ENCODE results near the gene ABHD15. TPM values are rescaled to one million over a fixed set of nuclear protein-coding genes. Genes with fewer than 3 reads are reported as not detected.

Gene ABHD15
- total and polyA plus RNA-seq, 9 of the 15 experiments (the other 6 are each of a cell fraction or from before 2014, with no cell fraction given): 0.85 to 4.2 (median 2.1) TPM

DNA sequence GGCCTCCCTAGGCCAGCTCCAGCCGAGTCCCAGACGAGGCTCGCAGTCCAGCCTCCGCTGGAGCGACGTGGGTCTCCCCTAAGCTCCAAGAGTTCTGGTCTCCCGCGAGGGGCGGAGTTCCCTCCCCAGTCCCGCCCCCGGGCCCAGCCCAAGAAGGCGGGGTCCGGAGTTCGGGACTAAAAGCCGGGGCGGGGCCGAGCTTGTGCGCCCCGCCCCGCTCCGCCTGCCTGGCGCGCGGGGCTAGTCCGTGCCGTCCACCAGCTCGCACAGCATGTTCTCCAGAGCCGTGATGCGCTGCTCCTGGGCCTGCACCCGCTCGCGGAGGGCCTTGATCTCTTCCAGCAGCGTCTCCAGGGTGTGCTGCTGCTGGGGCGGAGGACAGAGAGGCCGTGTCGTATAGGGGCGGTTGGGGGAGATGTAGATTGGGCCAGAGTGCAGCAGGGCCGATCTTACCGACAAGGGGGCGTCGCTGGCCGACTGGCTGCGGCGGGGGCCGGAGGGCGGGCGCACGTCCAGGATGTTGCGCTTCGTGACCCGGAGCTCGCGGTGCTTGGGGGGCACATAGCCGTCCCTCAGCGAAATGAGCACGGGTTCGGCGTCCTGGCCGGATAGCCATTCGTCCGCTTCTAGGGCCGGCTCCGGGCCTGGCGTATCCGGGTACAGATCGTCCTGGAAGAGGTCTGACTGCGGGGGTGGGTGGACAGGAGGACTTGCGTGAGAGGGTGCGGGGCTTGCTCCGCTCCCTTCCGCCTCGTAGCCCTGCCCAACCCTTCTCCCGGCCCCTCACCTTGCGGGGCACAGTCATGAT lies 48.9 kb upstream of the ABHD15 start (continued):
- no peak for TF ChIP-seq ZNF311 (CRISPR knock-in tag; IDR thresholded peaks at IDR 0.05)
- no peak for TF ChIP-seq KAT2B (IDR thresholded peaks at IDR 0.05; ENCODE audit: low read depth, low read length)
- TF ChIP-seq, protein P1, sequence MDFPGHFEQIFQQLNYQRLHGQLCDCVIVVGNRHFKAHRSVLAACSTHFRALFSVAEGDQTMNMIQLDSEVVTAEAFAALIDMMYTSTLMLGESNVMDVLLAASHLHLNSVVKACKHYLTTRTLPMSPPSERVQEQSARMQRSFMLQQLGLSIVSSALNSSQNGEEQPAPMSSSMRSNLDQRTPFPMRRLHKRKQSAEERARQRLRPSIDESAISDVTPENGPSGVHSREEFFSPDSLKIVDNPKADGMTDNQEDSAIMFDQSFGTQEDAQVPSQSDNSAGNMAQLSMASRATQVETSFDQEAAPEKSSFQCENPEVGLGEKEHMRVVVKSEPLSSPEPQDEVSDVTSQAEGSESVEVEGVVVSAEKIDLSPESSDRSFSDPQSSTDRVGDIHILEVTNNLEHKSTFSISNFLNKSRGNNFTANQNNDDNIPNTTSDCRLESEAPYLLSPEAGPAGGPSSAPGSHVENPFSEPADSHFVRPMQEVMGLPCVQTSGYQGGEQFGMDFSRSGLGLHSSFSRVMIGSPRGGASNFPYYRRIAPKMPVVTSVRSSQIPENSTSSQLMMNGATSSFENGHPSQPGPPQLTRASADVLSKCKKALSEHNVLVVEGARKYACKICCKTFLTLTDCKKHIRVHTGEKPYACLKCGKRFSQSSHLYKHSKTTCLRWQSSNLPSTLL (IDR thresholded peaks at IDR 0.05): no peak
- TF ChIP-seq, protein P2, sequence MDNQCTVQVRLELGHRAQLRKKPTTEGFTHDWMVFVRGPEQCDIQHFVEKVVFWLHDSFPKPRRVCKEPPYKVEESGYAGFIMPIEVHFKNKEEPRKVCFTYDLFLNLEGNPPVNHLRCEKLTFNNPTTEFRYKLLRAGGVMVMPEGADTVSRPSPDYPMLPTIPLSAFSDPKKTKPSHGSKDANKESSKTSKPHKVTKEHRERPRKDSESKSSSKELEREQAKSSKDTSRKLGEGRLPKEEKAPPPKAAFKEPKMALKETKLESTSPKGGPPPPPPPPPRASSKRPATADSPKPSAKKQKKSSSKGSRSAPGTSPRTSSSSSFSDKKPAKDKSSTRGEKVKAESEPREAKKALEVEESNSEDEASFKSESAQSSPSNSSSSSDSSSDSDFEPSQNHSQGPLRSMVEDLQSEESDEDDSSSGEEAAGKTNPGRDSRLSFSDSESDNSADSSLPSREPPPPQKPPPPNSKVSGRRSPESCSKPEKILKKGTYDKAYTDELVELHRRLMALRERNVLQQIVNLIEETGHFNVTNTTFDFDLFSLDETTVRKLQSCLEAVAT (IDR thresholded peaks at IDR 0.05): no peak
- TF ChIP-seq, protein P3, sequence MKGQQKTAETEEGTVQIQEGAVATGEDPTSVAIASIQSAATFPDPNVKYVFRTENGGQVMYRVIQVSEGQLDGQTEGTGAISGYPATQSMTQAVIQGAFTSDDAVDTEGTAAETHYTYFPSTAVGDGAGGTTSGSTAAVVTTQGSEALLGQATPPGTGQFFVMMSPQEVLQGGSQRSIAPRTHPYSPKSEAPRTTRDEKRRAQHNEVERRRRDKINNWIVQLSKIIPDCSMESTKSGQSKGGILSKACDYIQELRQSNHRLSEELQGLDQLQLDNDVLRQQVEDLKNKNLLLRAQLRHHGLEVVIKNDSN (CRISPR knock-in tag; IDR thresholded peaks at IDR 0.05): no peak
- TF ChIP-seq POLR2G (IDR thresholded peaks at IDR 0.05; ENCODE audit: low read depth, low read length): peak; percentile 76
- no peak for TF ChIP-seq FOSL1 (tag; conservative IDR thresholded peaks at IDR 0.05)
- no peak for TF ChIP-seq ZNF12 (CRISPR knock-in tag; IDR thresholded peaks at IDR 0.05)
- no peak for TF ChIP-seq TOE1 (IDR thresholded peaks at IDR 0.05; ENCODE audit: borderline replicate concordance)
- TF ChIP-seq TOE1 (CRISPR knock-in tag; IDR thresholded peaks at IDR 0.05; ENCODE audit: borderline replicate concordance, low read depth): no peak
- no peak for TF ChIP-seq NCOA2 (IDR thresholded peaks at IDR 0.05; ENCODE audit: partially characterized antibody in 2 of 2)
- no peak for TF ChIP-seq ZNF217 (CRISPR knock-in tag; IDR thresholded peaks at IDR 0.05)
- TF ChIP-seq MTA3 (IDR thresholded peaks at IDR 0.05; ENCODE audit: borderline replicate concordance): no peak
- TF ChIP-seq ZNF134 (CRISPR knock-in tag; conservative IDR thresholded peaks at IDR 0.05): no peak
- no peak for TF ChIP-seq SMC3 (conservative IDR thresholded peaks at IDR 0.05; ENCODE audit: insufficient read depth, low read depth, low read length)
- no peak for TF ChIP-seq TEAD1 (CRISPR knock-in tag; IDR thresholded peaks at IDR 0.05)
- TF ChIP-seq PML (IDR thresholded peaks at IDR 0.05; ENCODE audit: low read length): no peak
- no peak for TF ChIP-seq ZNF174 (CRISPR knock-in tag; IDR thresholded peaks at IDR 0.05)
- TF ChIP-seq, protein P4, sequence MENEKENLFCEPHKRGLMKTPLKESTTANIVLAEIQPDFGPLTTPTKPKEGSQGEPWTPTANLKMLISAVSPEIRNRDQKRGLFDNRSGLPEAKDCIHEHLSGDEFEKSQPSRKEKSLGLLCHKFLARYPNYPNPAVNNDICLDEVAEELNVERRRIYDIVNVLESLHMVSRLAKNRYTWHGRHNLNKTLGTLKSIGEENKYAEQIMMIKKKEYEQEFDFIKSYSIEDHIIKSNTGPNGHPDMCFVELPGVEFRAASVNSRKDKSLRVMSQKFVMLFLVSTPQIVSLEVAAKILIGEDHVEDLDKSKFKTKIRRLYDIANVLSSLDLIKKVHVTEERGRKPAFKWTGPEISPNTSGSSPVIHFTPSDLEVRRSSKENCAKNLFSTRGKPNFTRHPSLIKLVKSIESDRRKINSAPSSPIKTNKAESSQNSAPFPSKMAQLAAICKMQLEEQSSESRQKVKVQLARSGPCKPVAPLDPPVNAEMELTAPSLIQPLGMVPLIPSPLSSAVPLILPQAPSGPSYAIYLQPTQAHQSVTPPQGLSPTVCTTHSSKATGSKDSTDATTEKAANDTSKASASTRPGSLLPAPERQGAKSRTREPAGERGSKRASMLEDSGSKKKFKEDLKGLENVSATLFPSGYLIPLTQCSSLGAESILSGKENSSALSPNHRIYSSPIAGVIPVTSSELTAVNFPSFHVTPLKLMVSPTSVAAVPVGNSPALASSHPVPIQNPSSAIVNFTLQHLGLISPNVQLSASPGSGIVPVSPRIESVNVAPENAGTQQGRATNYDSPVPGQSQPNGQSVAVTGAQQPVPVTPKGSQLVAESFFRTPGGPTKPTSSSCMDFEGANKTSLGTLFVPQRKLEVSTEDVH (IDR thresholded peaks at IDR 0.05; ENCODE audit: low read depth, partially characterized antibody): no peak
- no peak for TF ChIP-seq ZKSCAN3 (CRISPR knock-in tag; IDR thresholded peaks at IDR 0.05)
- TF ChIP-seq NFIX (CRISPR knock-in tag; IDR thresholded peaks at IDR 0.05; ENCODE audit: low read depth): no peak
- TF ChIP-seq ZNF354B (CRISPR knock-in tag; IDR thresholded peaks at IDR 0.05): no peak
- TF ChIP-seq C11orf30 (IDR thresholded peaks at IDR 0.05; ENCODE audit: low read depth): no peak
